ENCODE results near the gene PARVB.

PARVB gene

GRCh38 chr22:44063462-44064371, 39.6 kb downstream of the PARVB start:
- DNase-seq, result no peak

- DNase-seq, result no peak
Measured at GRCh38 chr22:44067033-44067432, 42.9 kb downstream of the PARVB start.

GRCh38 chr22:44067901-44068300, 43.8 kb downstream of the PARVB start:
- DNase-seq, result no peak

DNA sequence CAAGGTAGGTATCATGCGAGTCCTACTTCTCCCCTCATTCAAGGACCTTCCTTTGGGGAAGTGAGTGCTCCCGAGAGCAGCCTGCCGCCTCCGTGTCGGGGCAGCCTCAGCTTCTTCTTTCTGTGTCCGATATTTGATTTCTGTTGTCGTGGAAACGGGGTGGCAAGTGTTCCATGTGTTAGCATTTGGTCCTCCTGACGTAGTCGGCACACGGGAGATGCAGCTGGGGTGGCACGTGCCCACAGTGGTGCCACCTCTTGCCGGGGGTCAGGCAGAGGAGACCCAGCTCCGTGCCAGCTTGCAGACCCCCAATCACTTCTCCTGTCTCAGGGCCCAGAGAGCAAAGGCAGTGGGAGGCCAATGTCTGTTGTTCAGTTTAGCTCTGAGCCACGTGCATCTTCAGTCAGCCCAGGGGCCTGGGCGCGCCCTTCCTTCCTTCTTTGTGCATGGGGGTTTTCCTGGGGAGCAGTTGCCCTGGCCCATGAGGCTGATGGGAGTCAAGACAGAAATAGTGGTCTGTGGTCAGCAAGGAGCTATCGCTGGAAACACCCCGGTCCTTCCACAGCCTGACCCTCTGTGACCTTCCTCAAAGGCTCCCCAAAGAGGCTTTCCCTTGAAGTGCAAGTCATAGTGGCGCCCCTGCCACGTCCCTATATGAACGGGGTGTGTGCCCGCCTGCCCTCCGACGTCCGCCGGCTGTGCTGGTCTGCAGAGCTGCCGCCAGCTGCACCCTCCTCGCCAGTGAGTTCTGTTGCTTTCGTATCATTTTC, 44.5 kb downstream of the PARVB start:
- no peak for DNase-seq

- no peak for DNase-seq
Measured at GRCh38 chr22:44070029-44070428, 45.9 kb downstream of the PARVB start.

- no peak for DNase-seq
Measured at GRCh38 chr22:44071781-44072326, 47.8 kb downstream of the PARVB start.

DNA sequence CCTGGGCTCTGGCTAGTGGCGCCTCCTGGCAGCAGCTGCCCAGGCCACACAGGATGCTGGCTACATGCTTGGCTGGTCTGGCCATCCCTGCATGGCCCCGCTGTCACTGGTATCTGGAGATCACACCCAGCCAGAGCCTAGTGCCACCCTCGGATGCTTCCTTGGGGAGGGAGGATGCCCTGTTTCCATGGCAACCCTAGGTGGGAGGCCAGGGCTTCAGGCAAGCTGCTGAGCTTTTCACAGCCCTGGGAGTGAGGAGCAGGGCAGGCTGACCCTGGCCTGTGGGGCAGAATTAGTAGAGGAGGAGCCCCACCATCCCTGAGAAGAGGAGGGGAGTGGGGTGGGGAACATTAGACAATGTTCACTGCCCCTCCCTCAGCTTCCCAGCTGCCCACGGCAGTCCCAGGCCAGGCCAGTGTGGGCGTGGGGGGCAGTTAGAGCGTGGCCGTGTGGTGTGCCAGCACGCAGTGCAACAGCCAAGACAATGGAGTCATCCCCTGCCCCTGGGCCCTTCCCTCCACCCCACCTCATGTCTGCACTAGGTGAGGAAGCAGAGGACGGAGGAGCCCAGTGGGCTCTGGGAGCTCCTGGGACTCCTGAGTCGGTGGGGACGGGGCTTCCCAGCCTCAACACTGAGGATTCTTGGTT, 50.4 kb downstream of the PARVB start:
- DNase-seq, result no peak

DNA sequence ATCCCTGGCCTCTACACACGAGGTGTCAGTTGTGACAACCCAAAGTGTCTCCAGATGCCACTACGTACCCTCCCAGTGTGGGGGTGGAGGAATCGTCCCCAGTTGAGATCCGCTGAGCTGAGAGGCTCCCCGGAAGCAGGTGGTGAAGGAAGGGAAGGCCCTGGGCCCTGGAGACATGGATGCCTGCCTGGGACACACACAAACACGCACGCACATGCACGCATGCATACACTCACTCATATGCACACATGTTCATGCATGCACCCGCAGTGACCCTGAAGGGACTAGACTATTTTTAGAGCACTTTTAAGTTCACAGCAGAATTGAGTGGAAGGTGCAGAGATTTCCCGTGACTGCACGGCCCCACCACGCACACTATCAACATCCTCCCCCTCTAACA, 50.9 kb downstream of the PARVB start:
- DNase-seq, result no peak

GRCh38 chr22:44075670-44076069, 51.6 kb downstream of the PARVB start:
- DNase-seq, result no peak

DNA sequence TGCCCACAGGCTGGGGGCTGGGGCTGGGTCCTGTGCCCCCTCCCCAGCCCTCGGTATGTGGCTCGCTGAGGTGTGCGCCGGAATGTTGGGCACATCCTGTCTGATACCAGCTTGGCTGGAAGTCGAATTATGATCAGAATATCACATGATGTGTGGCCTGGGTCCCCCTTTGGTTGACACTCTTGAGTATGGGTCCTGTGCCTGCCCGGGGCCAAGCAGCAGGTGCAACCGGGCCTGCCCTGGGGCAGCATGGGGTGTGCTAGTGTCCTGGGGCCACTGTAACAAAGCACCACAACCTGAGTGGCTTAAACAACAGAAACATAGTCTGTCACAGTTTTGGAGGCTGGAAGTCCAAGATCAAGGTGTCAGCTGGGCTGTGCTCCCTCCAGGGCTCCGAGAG, 52.7 kb downstream of the PARVB start:
- DNase-seq, result no peak

DNA sequence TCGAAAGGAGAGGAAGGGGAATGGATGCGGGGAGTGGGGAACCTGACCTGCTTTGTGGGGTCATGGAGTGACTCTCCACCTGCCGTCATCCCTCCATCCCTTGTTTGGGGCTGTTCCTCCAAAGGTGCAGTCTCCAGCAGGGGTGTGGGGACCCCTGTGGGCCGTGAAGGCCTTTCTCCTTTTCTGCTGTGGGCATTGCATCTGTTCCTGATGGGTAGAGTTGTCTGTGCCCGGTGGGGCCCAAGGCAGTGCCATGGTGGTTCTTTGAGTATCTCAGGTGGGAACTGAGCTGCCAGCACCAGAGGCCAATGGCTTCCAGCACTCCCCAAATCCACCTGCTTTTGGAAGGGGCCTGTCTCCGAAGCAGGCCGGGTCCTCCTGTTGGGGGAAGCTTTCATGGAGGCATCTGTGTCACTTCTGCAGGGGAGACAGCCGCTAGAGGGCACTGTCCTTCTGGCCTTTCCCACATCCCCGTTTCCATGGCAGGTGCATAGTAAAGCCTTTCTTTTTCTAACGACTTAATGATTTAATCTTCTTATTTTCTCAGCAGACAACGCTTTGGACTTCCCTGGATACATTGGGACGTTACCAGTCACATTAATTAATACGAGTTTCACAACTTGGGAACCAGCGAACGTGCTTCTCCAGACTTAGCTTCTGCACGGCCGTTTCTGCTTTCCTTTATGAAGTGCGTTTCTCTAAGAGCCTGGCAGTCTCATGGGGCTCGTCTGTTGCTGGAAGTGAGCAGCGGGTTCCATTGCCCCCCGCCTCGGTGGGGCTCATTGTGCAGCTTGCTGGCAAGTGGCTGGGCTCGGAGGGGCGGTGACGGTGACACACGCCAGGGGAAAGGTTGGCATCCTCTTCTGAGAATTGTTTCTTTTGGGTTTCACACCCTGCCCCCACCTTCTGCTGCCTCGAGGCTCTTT, 57.1 kb downstream of the PARVB start:
- peak; percentile 85 for DNase-seq

GRCh38 chr22:44082801-44083200, 58.7 kb downstream of the PARVB start:
- DNase-seq, result no peak

GRCh38 chr22:44084044-44084772, 60.1 kb downstream of the PARVB start:
- DNase-seq, result no peak

GRCh38 chr22:44085743-44086270, 61.7 kb downstream of the PARVB start:
- peak; percentile 70 for DNase-seq

- no peak for DNase-seq
Measured at GRCh38 chr22:44086271-44087088, 62.4 kb downstream of the PARVB start.

GRCh38 chr22:44087089-44087430, 63.0 kb downstream of the PARVB start:
- no peak for DNase-seq

GRCh38 chr22:44088976-44089570, 65.0 kb downstream of the PARVB start:
- no peak for DNase-seq

- no peak for DNase-seq
Measured at GRCh38 chr22:44089717-44090570, 65.8 kb downstream of the PARVB start.

DNA sequence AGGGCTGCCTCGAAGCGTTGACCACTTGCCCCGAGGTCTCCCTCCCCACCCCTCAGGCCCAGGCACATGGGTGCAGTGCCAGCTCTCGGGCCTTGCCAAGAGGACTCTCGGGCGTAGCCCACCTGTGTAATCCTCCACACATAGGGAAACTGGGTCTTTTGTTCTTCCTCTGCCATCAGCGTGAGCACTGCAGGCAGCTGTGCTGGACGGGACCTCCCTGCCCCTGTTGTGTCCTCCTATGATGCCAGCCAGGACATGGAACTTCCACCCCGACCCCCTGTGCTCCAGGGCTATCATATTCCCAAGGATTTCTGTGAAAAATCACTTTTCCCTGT, 66.4 kb downstream of the PARVB start:
- DNase-seq, result no peak

Data from 8988T (cell line).